Lower leg skin (tissue), 3 donors: Measurements from ENCODE around the gene SPINK4.

ENCODE experiments used
- CTCF ChIP-seq, 3 donors: fragments of 450-650 bp; IDR thresholded peaks; one replicate each; pipeline ENCODE4 v1.5.1; 2016; ENCODE audit warnings: antibody characterized with exemption in 3 of 3, mild to moderate bottlenecking in 3 of 3, moderate library complexity in 2 of 3
- POLR2A ChIP-seq, 2 donors: fragments of 450-650 bp; IDR thresholded peaks; one replicate each; pipeline ENCODE4 v1.6.1; 2016 to 2017; ENCODE audit warnings: antibody characterized with exemption in 2 of 2, mild to moderate bottlenecking in 1 of 2, moderate library complexity in 1 of 2

- TF ChIP-seq CTCF (IDR thresholded peaks at IDR 0.05), result no peak
- no peak for TF ChIP-seq POLR2A (IDR thresholded peaks at IDR 0.05)
Observed at GRCh38 chr9:33198165-33198564, 41.8 kb upstream of the SPINK4 start.
